CD4-positive, alpha-beta T cell treated with Interleukin-15 for 1 hour (primary cell): Measurements from ENCODE around the gene TELO2.
"Not testable (repeated sequence)": the region's sequence is repeated elsewhere in the genome, so short reads cannot be mapped to it uniquely, and the experiment has no call there.

Source experiments
- DNase-seq: peaks from one replicate; pipeline ENCODE4 v3.0.0-alpha.2; 2020

TELO2 gene

DNA sequence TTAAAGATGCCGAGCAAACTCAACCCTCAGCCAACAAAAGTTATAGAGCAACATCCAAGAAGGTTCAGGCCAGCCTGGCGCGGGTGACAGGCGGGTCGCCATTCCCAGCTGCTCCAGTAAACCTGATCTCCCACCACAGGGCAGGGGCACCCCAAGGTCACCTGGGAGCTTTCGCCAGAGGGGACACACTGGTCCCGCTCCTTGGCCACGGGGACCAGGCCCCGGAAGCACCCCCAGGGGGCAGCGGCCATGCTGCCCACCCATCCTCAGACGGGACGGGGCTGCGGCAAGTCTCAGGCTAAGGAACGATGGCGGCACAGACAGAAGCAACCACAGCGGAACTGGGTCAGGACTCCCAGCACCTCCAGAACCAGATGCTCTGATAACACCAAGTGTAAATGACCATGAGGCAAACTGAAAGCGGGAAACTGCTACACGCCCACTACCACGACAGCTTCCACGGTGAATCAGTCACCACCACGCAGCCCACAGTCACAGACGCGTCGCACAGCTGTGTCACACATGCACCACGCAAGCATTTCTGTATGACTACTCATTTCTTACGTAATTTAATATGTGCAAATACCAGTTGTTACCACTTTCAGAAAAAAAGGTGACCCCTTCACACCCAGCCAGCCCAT, 34.7 kb upstream of the TELO2 start:
- DNase-seq, result peak; percentile 51

DNA sequence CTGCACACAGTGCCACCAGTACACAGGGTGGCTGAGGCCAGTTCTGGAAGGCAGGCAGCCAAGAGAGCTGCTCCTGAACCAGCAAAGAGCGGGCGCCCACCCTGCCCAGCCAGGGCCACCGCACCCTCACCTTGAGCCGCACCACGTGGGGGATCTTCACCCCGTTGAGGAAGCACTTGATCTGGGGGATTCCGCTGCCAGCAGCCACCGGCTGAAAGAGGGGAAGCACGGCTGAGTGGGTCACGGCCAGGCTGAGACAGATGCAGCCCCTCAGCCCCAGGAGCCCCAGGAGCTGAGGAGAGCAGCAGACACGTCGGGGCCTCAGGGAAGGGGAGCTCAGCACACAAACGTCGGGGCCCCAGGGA, 34.2 kb upstream of the TELO2 start:
- peak; percentile 80 for DNase-seq

DNA sequence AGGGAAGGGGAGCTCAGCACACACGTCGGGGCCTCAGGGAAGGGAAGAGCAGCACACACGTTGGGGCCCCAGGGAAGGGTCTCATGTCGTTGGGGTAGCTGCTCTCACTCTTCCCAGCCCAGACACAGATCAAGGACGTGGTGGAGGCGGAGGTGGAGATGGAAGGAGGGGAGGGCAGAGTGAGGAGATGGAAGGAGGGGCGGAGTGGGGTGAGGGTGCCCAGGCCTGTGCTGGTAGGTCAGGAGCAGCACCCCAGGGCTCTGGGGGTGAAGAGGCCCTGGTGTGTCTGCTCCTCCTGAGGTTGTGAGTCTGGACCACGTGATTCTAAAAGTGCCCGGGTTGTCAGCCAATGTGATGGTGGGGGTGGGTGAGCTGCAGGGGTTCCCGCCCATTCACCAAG, 33.2 kb upstream of the TELO2 start:
- DNase-seq, result no peak

DNA sequence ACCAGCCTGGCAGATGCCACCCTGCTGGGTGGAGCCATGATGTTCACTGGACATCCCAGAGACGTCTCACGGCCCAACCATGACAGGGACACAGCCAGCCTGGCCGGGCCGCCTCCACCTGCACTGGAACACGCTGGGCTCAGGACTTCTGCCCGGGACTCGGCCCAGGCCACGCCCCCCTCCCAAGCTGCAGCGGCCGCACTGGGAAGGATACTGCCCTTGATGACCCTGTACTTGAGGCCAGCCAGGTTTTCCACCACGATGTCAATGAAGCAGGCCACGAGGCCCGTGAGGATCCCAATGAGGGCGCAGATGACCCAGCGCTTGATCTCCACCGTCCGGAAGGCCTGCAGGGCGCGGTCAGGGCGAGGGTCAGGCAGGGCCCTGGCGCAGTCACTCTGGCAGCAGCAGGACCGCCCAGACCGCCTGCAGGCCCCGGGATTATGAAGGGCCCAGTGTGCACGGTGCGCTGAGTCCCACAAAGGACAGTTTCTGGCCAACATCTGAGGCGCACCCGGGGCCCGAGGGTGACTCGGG, 32.5 kb upstream of the TELO2 start:
- no peak for DNase-seq

DNA sequence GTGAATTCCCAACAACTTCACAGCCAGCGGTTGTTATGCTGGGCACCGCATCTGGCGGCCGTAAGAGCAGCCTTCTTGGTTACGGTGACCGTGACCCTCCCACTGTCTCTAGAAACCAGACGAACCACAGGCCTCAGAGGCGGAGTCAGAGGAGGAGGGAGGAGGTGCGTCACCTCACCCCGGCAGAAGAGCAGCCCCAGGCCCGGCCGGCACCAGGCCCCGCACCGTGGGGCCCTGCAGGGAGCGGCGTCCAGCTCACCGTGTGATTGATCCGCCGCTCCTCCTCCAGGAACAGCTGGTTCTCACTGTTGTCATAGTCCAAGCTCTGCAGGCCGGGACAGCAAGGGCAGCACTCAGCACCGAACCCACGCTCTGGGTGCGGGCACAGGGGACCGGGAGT, 32.0 kb upstream of the TELO2 start:
- no peak for DNase-seq

DNA sequence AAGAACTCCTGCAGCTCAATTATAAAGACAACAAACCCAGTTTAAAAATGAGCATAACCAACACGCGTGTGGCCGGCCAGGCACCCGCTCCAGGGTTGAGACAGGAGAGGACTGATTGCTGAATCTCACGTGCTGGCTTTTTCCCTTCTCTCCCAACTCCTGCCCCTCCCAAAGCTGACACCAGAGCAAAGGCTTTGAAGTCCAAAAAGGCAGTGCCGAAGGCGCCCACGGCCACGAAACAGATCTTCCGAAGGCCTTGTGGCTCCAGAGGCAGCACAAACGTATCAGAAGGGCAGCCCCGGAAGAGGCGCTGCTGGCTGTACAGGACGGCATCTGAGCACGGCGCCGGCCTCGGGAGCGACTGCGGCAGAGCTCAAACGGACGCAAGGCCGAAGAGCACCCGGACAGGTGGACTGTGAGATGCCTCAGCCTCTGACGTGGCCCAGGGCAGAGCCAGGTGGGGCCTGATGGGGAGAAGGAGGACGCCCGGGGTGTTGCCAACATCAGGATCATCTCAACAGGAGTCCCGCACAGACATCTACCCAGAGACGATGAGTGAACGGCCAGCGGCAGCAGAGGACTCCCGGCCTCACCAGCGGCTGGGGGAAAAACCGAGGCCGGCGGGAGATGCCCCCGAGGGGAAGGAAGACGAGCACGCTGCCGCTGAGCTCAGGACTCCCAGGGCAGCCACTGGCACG, 28.8 kb upstream of the TELO2 start:
- no peak for DNase-seq

DNA sequence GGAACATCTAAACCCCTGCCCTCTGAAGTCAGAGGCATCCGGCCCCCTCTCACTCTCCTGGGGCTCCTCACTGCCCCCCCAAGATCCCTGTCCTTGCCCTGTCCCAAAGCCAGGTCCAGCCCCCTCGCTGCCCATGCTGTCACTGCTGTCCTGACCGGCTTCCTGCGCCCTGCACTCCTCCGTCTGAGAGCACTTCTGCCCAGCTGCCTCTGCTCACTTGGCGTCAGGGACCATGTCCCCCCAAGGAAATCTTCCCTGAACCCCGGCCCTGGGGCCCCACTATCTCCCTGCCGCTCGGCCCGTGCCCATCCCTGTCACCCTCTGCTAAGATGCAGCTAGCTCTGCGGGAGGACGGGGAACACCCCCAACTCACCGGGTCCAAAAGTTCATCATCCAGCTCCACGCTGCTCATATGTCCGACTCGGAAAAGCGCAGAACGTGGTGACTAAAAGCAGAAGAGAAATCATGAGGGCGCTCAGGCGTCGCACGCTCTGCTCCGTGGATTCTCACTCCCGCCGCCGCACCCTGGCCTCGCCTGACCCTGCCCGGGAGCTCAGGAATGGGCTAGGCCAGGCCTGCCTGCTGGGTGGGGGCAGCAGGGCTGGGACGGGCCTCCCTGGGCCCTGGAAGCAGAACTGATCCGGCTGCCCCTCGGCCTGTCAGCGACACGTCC, 28.1 kb upstream of the TELO2 start:
- DNase-seq, result no peak

DNA sequence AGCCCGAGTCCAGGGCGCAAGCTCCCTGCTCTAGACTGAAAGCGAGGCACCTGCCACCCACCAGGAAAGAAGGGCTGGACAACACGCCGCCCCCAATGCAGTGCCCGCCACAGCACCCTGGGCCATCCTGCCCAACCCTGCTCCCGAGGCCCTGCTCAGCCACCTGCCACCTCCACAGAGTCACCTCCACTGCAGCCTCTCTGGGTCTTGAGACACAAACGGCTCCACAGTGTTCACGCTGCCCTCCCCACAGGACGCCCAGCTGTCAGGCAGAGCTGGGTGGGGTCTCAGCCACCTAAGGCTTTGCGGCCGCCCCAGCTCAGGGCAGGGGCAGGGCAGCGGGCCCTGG, 27.6 kb upstream of the TELO2 start:
- no peak for DNase-seq

DNA sequence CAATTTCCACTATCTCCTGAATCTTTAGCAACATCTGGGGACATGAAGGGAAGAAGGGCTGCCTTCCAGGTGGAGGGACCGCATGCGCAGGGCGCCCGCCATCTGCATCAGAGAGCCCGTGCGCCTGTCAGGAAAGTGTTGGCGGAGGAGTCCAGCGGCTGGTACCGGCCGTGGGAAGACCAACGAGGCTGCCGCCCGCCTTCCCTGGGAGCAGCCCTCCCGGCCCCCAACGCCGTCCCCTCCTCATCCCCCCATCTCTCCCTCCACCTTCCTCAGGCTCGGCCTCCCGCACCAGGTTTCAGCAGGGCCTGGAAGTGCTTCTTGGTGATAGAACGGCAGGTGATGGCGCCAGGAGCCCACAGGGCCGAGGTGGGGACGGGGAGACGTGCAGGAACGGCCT, 27.1 kb upstream of the TELO2 start:
- DNase-seq, result no peak

DNA sequence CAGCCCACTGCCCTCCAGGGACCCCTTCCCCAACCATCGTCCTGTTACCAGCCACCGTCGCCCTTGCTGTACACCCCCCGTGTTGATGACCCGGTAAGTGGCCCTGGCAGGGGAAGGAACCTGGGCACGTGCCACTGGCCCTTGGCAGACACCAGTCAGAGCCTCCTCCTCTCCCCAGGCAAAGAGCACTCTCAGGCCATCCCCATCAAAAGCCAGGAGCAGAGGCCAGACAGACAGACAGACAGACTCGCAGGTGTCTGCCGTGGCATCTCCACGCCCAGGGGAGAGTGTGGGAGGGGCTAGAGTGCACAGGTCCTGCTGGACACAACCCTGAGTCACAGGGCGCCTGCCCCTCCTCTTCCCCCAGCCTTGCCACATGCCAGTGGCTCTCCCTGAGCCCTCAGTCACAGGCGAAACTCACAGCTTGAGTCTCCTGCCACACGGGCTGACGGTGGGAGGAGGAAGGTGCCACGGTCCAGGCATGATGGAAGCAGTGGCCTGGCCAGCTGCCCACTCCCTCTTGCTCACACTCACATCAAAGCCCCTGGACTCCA, 26.1 kb upstream of the TELO2 start:
- no peak for DNase-seq

DNA sequence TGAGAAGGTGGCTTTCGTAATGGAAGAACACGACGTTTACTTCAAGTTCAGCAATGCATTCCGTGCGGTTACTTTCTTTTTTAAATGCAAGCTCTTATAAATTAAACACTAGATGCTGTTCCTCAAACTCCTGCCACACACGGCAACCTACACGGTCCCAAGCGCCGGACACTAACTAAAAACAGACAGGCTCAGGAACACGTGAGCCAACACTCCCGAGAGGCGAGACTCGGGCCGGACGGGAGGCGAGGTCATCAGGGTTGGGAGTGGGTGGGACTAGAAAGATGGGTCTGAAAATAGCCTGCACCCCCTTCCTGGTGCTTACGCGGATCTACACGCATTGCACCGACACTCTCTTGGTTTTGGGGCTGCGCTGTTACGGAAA, 24.7 kb upstream of the TELO2 start:
- DNase-seq, result no peak

DNA sequence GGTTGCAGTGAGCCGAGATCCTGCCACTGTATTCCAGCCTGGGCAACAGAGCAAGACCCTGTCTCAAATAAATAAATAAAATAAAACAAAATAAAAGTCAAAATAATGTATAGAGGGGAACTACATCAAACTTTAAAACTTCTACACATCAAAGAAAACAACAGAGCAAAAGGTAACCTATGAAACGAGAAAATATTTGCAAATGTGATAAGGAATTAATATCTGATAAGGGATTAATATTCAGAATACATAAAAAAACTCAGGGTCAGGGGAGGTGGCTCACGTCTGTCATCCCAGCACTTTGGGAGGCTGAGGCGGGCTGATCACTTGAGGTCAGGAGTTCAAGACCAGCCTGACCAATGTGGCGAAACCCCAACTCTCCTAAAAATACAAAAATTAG, 24.0 kb upstream of the TELO2 start:
- not testable (repeated sequence) for DNase-seq

DNA sequence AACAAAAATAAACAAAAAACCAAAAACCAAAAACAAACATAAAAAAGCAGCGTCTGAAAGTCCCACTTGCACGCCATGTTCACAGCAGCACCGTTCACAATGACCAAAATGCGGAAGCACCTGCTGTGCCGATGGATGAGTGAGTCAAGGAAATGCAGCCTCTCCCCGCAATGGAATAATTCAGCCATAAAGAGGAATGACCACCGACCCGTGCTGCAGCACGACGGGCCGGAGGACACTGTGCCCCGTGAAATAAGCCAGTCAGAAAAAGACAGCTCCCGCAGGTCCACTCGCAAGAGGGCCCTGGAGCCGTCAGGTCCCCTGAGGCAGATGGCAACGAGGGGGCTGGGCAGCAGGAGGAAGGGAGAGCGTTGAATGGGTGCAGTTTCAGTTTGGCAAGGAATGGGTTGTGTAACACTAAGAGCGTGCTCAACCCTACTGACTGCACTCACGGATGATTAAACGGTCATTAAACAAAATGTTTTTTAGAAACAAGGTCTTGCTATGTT, 23.4 kb upstream of the TELO2 start:
- peak; percentile 54 for DNase-seq

DNA sequence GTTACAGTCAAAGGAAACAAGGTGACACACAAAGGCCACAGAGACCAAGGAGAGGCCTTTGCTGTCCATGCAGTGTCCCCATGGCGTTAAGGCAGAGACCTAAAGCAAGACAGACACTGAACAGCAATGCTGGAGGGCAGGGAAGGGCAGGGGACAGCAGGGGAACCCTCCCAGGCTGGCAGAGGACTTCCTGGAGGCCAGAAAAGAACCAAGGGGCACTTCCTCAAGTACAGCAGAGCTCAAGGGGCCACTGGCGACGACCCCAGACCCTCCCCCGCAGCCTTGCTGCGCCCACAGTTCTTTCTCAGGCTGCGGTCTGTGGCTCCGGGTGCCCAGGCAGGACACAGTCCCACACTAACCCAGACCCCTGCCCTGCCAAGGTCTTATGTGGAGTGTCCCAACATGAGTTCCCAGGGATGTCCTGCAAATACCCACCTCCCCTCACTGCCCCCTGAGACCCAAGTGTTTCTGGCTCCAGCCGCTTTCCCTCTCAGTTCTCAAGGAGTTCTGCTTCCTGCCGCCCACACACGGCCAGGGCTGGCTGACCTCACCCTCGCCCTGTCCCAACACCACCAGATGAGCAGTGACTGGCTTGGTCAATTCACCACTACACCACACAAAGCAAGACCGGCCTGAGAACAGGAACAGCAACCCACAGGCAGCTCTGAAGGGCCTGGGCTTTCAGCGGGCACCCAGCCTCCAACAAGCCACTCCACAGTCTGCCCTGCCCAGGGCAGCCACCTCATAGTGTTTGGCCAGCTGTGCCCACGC, 22.5 kb upstream of the TELO2 start:
- DNase-seq, result peak; percentile 61

DNA sequence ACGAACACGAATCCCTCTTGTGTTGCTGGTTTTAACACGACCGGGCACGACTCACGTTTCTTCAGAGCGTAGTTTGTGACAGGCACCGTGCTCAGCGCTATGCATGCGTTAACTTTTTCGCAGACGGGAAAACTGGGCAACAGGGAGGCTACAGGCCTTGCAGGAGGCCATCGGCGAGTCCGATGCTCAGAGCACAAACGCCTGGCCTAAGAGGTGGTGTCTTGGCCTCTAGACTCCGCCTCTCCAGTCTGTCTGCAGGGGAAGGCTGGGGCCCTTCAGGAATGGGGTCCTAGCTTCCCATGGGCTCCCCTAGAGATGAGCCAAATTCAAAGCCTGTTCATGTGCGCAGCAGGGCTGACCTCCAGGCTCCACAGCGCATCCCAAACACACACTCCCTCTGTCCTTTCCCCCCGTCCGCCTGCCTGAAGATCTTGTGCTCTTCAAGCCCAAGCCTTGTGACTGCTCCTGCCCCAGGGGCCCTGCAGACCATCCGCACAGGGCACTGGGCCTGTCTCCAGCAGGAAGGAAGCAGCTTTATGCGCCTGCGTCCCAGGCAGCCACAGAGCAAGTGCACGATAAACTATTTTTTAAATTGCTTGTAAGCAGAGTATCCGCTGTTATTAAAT, 21.5 kb upstream of the TELO2 start:
- DNase-seq, result no peak

DNA sequence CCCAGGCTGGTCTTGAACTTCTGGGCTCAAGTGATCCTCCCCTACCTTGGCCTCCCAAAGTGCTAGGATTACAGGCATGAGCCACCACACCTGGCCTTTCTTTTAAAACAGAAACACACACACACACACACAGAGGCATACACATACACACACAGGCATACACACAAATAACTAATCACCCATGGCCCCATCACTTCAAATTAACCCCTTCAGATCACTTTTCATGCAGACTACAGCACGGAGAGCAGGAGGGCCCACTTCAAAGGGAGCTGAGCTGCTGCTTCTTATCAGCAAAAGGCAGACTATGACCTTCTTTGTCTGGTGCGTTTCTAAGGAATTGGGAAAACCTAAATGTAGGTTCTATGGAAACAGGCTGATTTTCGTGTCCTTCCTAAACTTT, 20.2 kb upstream of the TELO2 start:
- no peak for DNase-seq

DNA sequence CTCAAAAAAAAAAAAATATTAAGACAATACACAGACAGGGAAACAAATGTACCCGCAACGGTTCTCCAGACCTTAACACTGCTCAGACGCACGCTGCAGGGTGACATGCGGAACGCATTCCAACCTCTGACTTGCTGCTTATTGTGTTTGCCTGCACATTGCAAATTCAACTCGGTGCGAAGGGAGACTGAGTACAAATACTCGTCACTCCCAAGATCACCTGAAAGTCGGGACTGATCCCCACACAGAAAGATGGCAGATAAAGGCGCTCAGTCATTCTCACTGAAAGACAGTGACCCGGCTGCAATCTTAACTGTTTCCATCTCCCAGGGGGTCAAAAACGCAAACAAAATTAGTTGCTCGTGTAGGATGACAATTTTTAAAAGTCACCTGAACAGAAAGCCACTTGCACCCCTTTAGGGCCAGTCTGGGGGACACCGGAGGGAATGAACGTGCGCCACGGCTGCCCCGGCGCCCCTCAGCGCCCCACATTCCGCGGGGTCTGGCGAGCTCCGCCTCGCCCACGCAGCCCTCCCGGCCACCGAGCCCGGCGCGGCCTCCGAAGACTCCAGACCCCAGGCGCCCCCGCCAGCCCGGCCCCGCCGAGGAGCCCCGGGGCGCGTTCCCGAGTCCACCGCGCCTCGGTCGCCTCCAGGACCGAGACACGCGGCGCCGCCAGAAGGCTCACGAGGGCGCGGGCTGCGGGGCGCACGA, 18.9 kb upstream of the TELO2 start:
- no peak for DNase-seq

DNA sequence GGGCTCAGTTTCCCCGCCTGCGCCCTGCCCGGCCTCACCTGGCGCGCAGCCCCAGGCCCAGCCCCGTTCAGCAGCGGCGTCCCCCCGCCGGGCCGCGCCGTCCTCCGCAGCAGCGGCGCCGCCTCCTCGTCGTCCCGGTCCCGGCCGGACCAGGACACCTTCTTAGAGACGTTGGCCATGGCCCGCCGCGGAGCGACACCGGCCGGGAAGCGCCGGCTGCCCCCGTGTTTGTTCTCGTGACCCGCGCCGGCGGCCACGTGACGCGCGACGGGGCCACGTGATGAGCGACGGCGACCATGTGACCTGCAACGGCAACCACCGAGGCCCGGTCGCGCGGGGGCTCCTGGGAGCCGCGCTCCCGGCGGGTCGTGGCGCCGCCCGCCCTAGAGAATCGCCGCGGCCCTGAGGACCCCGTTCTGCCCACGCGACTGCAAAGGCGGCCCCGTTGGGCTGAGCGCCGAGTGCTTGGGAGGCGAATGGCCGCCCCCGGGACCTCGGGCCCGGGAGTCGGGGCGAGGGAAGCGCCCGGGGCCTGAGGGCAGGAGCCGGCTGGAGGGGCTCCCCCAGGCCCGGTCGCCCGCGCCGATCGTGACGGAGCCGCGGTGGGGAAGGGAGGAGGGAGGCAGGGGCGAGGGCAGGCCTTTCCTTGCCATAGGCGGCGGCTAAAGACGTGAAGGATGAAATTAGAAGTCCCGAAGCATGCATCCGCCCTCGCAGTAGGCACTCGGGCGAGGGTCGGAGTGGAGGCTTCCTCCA, 18.2 kb upstream of the TELO2 start, which contains the start of gene CLCN7:
Gene CLCN7, minus strand, starts transcription at position 233 of the 756 bp plus-strand sequence. Its CDS starts 54 bp downstream, at position 179.
- peak; percentile 85 for DNase-seq

DNA sequence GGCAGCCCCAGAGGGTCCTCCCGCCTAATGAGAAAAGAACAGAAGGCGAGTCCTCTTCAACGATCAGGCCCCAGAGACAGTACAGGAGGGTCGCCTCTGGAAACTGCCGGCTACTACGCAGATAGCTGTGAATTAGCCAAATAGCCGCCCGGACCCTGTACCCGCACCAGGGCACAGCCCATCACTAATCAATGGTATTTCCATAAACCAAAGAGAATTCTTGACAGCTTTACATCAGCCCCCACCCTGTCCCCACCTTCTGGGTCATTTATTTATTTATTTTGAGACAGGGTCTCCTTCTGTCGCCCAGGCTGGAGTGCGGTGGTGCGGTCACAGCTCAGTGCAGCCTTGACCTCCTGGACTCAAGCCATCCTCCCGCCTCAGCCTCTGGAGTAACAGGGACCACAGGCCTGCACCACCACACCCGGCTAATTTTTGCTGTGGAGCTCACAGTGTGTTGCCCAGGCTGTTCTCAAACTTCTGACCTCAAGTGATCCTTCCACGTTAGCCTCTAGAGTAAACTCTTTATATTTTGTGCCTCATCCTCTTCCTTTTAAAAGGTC, 17.5 kb upstream of the TELO2 start:
- no peak for DNase-seq

DNA sequence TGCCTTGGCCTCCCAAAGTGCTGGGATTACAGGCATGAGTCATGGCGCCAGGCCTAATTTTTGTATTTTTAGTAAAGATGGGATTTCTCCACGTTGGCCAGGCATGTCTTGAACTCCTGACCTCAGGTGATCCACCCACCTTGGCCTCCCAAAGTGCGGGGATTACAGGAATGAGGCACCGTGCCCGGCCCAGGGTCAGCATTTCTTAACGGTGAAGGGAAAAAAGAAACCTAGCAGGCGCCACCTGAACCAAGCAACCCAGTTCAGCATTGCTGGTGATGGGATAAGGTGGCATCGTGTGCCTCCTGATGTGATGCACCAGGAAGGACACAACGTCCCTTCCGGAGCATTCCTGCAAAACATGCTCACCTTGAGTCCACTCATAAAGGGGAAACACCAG, 16.1 kb upstream of the TELO2 start:
- no peak for DNase-seq

DNA sequence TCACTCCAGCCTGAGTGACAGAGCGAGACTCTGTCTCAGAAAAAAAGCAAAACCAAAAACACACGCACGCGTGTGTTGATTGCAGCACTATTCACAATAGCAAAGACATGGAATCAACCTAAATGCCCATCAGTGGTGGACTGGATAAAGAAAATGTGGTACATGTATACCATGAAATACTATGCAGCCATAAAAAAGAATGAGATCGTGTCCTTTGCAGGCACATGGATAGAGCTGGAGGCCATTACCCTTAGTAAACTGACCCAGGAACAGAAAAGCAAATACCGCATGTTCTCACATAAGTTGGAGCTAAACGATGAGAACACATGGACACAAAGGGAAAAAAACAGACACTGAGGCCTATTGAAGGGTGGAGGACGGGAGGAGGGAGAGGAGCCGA, 14.2 kb upstream of the TELO2 start:
- DNase-seq, result not testable (repeated sequence)
